ENCODE results near the gene INPP4B. TPM values are rescaled to one million over a fixed set of nuclear protein-coding genes. Genes with fewer than 3 reads are reported as not detected.
A peak's percentile ranks its signal among the peaks of the same experiment; 100 is the strongest.

The INPP4B gene
- polyA plus RNA-seq, 1 of the 3 experiments (the other 2 are of a cell fraction), result 0.08 TPM

- Histone ChIP-seq H3K36me3 (replicated peaks in 1 of 2; ENCODE audit: control insufficient read depth in 1 of 2, insufficient read depth in 2 of 2, low read length in 1 of 2) (no peaks in the 10 kb centered on the region), H3K4me1 (ENCODE audit: control insufficient read depth in 1 of 2, insufficient read depth in 2 of 2, low read depth in 1 of 2, low read length in 1 of 2) (peaks cover 11 to 21% of the 10 kb centered on the region in 2 experiments; a peak in 3 of 4 replicates), H3K9ac (no peak overlapping the region), H3K27me3 (ENCODE audit: insufficient read depth) (no peaks in the 10 kb centered on the region), H3K9me3 (no peaks in the 10 kb centered on the region), H4K20me1 (ENCODE audit: insufficient read depth) (no peaks in the 10 kb centered on the region), H2AFZ (ENCODE audit: low read depth) (peak overlapping the region; percentile 57), H3K4me3 (ENCODE audit: low read depth in 2 of 2, low read length in 1 of 2) (no peak overlapping the region), H3F3A (replicated peaks; ENCODE audit: insufficient read depth) (no peaks in the 10 kb centered on the region), H3K79me2 (ENCODE audit: insufficient read depth) (no peaks in the 10 kb centered on the region), H3K9me2 (no peaks in the 10 kb centered on the region), H3K4me2 (no peak overlapping the region), H3K27ac (ENCODE audit: low read depth in 2 of 2, low read length in 1 of 2) (peak overlapping the region; percentile 25 to 98; a peak in 3 of 4 replicates)
- ChIA-PET POLR2A (interaction anchor here (0.6 kb wide), 1 partner anchor 967 kb away, joined by 3 read pairs; no protein-coding TSS in a partner anchor), CTCF (interaction anchor here (1.0 to 1.5 kb wide), 2 partner anchors 720 to 775 kb away, joined by 3 to 4 read pairs; no protein-coding TSS in a partner anchor)
- TF ChIP-seq FOXM1 (IDR thresholded peaks at IDR 0.05; ENCODE audit: low read depth) (peak; percentile 58; the same call in 1 of the 2 replicates), EP300 (IDR thresholded peaks at IDR 0.05; ENCODE audit: borderline replicate concordance in 1 of 2, low read depth in 1 of 2, low read length in 1 of 2) (peak; percentile 64 to 85), NRF1 (IDR thresholded peaks at IDR 0.05; ENCODE audit: low read depth, low read length) (no peak), REST (IDR thresholded peaks at IDR 0.05; ENCODE audit: low read depth, low read length) (no peak), TEAD4 (IDR thresholded peaks at IDR 0.05; ENCODE audit: borderline replicate concordance, insufficient read depth) (0 out of 2 replicates have a peak, but pooled peaks have one; percentile 23), FOXJ3 (CRISPR knock-in tag; IDR thresholded peaks at IDR 0.05) (0 out of 2 replicates have a peak, but pooled peaks have one; percentile 28), GATA2 (CRISPR knock-in tag; IDR thresholded peaks at IDR 0.05) (peak; percentile 52; the same call in 1 of the 2 replicates), NFIC (IDR thresholded peaks at IDR 0.05; ENCODE audit: borderline replicate concordance) (no peak), POLR2AphosphoS5 (IDR thresholded peaks at IDR 0.05; ENCODE audit: low read depth, low read length) (no peak), FOSL2 (IDR thresholded peaks at IDR 0.05; ENCODE audit: borderline replicate concordance, low read depth) (0 out of 2 replicates have a peak, but pooled peaks have one; percentile 7), TCF12 (IDR thresholded peaks at IDR 0.05) (peak; percentile 75), PBX3 (IDR thresholded peaks at IDR 0.05) (peak; percentile 63), RFX5 (IDR thresholded peaks at IDR 0.05; ENCODE audit: low read length) (0 out of 2 replicates have a peak, but pooled peaks have one; percentile 22)
- no peak for DNase-seq
- 24% methylated on average over 9 of the region's 9 CpGs for WGBS (ENCODE audit: low lambda C conversion rate)
Measured at GRCh38 chr4:142121448-142122350, 724.4 kb downstream of the INPP4B start.
